NB4 (cell line): Measurements from ENCODE around the gene NELFCD.

Source experiments
- MYC ChIP-seq: IDR thresholded peaks from 2 replicates; pipeline ENCODE4 v1.6.1; 2011; ENCODE audit warnings: low read depth, low read length
- POLR2A ChIP-seq: IDR thresholded peaks from 2 replicates; pipeline ENCODE4 v1.6.1; 2011; ENCODE audit warnings: mild to moderate bottlenecking; ENCODE audit not compliant: insufficient read length; ENCODE audit errors: extremely low read depth
- TF ChIP-seq, protein P1 (sequence below): IDR thresholded peaks from one replicate; pipeline ENCODE4 v1.5.1; 2012; ENCODE audit warnings: low read depth, low read length

DNA sequence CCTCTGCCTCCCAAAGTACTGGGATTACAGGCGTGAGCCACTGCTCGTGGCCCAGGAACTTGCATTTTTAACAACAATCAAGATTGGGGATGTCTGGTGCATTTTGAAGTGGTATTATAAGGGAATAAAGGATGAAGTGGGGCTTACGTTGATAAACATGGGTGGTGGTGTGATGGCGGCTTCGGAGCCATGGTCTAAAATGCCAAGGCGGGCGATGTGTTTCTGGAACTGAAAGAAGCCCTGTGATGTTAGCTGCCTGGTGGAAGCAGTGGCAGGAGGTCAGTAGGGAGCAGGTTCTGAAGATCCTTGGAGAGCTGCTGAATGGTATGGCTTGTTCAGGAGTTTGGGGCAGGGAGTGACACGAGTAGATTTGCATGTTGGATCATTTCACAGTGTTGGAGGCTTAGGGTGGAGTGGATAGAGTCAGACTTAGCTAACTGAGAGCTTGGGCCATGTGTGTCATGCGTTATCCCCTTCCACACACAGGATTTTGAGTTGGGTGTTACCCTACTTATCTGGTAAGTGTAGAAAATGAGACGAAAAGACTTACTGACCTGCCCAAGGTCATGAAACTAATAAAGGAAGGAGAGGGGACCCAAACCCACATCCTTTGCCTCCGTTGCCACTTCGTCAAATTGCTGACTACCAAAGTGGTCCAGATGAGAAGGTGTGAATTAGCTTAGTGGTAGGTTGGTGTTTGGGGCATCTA is 1.5 kb downstream of the NELFCD start:
- TF ChIP-seq, protein P1, sequence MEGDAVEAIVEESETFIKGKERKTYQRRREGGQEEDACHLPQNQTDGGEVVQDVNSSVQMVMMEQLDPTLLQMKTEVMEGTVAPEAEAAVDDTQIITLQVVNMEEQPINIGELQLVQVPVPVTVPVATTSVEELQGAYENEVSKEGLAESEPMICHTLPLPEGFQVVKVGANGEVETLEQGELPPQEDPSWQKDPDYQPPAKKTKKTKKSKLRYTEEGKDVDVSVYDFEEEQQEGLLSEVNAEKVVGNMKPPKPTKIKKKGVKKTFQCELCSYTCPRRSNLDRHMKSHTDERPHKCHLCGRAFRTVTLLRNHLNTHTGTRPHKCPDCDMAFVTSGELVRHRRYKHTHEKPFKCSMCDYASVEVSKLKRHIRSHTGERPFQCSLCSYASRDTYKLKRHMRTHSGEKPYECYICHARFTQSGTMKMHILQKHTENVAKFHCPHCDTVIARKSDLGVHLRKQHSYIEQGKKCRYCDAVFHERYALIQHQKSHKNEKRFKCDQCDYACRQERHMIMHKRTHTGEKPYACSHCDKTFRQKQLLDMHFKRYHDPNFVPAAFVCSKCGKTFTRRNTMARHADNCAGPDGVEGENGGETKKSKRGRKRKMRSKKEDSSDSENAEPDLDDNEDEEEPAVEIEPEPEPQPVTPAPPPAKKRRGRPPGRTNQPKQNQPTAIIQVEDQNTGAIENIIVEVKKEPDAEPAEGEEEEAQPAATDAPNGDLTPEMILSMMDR, result no peak
- TF ChIP-seq POLR2A, result no peak
- TF ChIP-seq MYC, result no peak
